Activated CD4-positive, alpha-beta T cell treated with anti-CD3 and anti-CD28 coated beads for 4 hours (primary cell): ENCODE results near the gene ESPL1.
"Not testable (repeated sequence)": the region's sequence is repeated elsewhere in the genome, so short reads cannot be mapped to it uniquely, and the experiment has no call there.

Experiments
- DNase-seq, 2 donors: peaks; one replicate each; pipeline ENCODE4 v3.0.0-alpha.2; 2020

Gene ESPL1

GRCh38 chr12:53302903-53303302, 34.8 kb downstream of the ESPL1 start:
- no peak for DNase-seq

- DNase-seq: no peak
Observed at GRCh38 chr12:53306826-53307225, 38.7 kb downstream of the ESPL1 start.

GRCh38 chr12:53308276-53308675, 40.2 kb downstream of the ESPL1 start:
- DNase-seq: no peak

GRCh38 chr12:53313996-53314395, 45.9 kb downstream of the ESPL1 start:
- DNase-seq: no peak

- no peak for DNase-seq
Observed at GRCh38 chr12:53320352-53321195, 52.5 kb downstream of the ESPL1 start.

- peak; percentile 50 to 51 for DNase-seq
Observed at GRCh38 chr12:53324113-53324778, 56.1 kb downstream of the ESPL1 start.

GRCh38 chr12:53324779-53325510, 56.8 kb downstream of the ESPL1 start:
- DNase-seq: peak; percentile 80 to 85

- DNase-seq: peak in 1 of 2 donors; percentile 11
Observed at GRCh38 chr12:53325511-53326061, 57.5 kb downstream of the ESPL1 start.

- no peak for DNase-seq
Observed at GRCh38 chr12:53326460-53327185, 58.5 kb downstream of the ESPL1 start.

GRCh38 chr12:53327435-53328042, 59.4 kb downstream of the ESPL1 start:
- no peak for DNase-seq

GRCh38 chr12:53328043-53328435, 59.9 kb downstream of the ESPL1 start:
- DNase-seq: no peak

GRCh38 chr12:53330671-53331070, 62.6 kb downstream of the ESPL1 start:
- DNase-seq: no peak

GRCh38 chr12:53332339-53332738, 64.2 kb downstream of the ESPL1 start:
- not testable (repeated sequence) for DNase-seq

GRCh38 chr12:53332744-53333143, 64.6 kb downstream of the ESPL1 start:
- DNase-seq: no peak

GRCh38 chr12:53333289-53333688, 65.2 kb downstream of the ESPL1 start:
- no peak for DNase-seq

GRCh38 chr12:53333845-53334244, 65.7 kb downstream of the ESPL1 start:
- DNase-seq: no peak

GRCh38 chr12:53334822-53335221, 66.7 kb downstream of the ESPL1 start:
- DNase-seq: no peak

- DNase-seq: no peak
Observed at GRCh38 chr12:53336181-53336681, 68.1 kb downstream of the ESPL1 start, which contains the start of gene SP7. Gene SP7, minus strand, starts transcription at chr12:53336354. Its CDS starts 708 bp downstream, at chr12:53335646.

- no peak for DNase-seq
Observed at GRCh38 chr12:53338017-53338416, 69.9 kb downstream of the ESPL1 start.

GRCh38 chr12:53338916-53339315, 70.8 kb downstream of the ESPL1 start:
- DNase-seq: no peak

- DNase-seq: no peak
Observed at GRCh38 chr12:53340398-53340797, 72.3 kb downstream of the ESPL1 start.
